Measurements from ENCODE around the gene OSBPL7. TPM values are rescaled to one million over a fixed set of nuclear protein-coding genes. Genes with fewer than 3 reads are reported as not detected.

Gene OSBPL7
- total RNA-seq, 1 donor from 2014 or later: 17.4 TPM

GRCh38 chr17:47830396-47831002 lies 8.9 kb upstream of the OSBPL7 start:
- Mint-ChIP-seq H3K27ac (ENCODE audit: unreplicated experiment) (peak overlapping the region; percentile 96), H3K27me3 (ENCODE audit: low read depth) (no peaks in the 10 kb centered on the region), H3K9me3 (ENCODE audit: low read depth) (no peaks in the 10 kb centered on the region), H3K4me1 (ENCODE audit: low read depth) (peaks cover 22% of the 10 kb centered on the region), H3K4me3 (ENCODE audit: unreplicated experiment) (peak overlapping the region; percentile 91), H3K36me3 (ENCODE audit: low read depth) (peaks cover 10% of the 10 kb centered on the region)
- DNase-seq (ENCODE audit: low spot score): no peak
- no peak for TF ChIP-seq CTCF (IDR thresholded peaks at IDR 0.05)

- Mint-ChIP-seq H3K4me3 (ENCODE audit: unreplicated experiment) (peak overlapping the region; percentile 91), H3K4me1 (ENCODE audit: low read depth) (peaks cover 22% of the 10 kb centered on the region), H3K36me3 (ENCODE audit: low read depth) (peaks cover 13% of the 10 kb centered on the region), H3K27ac (ENCODE audit: unreplicated experiment) (peak overlapping the region; percentile 59), H3K27me3 (ENCODE audit: low read depth) (no peaks in the 10 kb centered on the region), H3K9me3 (ENCODE audit: low read depth) (no peaks in the 10 kb centered on the region)
- no peak for TF ChIP-seq CTCF (IDR thresholded peaks at IDR 0.05)
- no peak for DNase-seq (ENCODE audit: low spot score)
These were observed 8.3 kb upstream of the OSBPL7 start for GRCh38 chr17:47829870-47830269.

GRCh38 chr17:47823519-47823918 lies 1.9 kb upstream of the OSBPL7 start:
- Mint-ChIP-seq H3K36me3 (ENCODE audit: low read depth) (peaks cover 18% of the 10 kb centered on the region), H3K9me3 (ENCODE audit: low read depth) (no peaks in the 10 kb centered on the region), H3K27ac (ENCODE audit: unreplicated experiment) (no peak overlapping the region), H3K27me3 (ENCODE audit: low read depth) (no peaks in the 10 kb centered on the region), H3K4me1 (ENCODE audit: low read depth) (peaks cover 27% of the 10 kb centered on the region), H3K4me3 (ENCODE audit: unreplicated experiment) (no peak overlapping the region)
- DNase-seq (ENCODE audit: low spot score): no peak
- no peak for TF ChIP-seq CTCF (IDR thresholded peaks at IDR 0.05)

GRCh38 chr17:47822785-47823184 lies 1.2 kb upstream of the OSBPL7 start:
- H3K27ac Mint-ChIP-seq (ENCODE audit: unreplicated experiment): peak overlapping the region; percentile 22
- peaks cover 27% of the 10 kb centered on the region for H3K4me1 Mint-ChIP-seq (ENCODE audit: low read depth)
- H3K36me3 Mint-ChIP-seq (ENCODE audit: low read depth): peaks cover 20% of the 10 kb centered on the region
- H3K9me3 Mint-ChIP-seq (ENCODE audit: low read depth): no peaks in the 10 kb centered on the region
- no peak for TF ChIP-seq CTCF (IDR thresholded peaks at IDR 0.05)
- H3K4me3 Mint-ChIP-seq (ENCODE audit: unreplicated experiment): peak overlapping the region; percentile 44
- no peaks in the 10 kb centered on the region for H3K27me3 Mint-ChIP-seq (ENCODE audit: low read depth)
- DNase-seq (ENCODE audit: low spot score): no peak

- no peak for DNase-seq (ENCODE audit: low spot score)
- H3K27me3 Mint-ChIP-seq (ENCODE audit: low read depth): no peaks in the 10 kb centered on the region
- TF ChIP-seq CTCF (IDR thresholded peaks at IDR 0.05): no peak
- peak overlapping the region; percentile 85 for H3K27ac Mint-ChIP-seq (ENCODE audit: unreplicated experiment)
- peaks cover 20% of the 10 kb centered on the region for H3K36me3 Mint-ChIP-seq (ENCODE audit: low read depth)
- peaks cover 27% of the 10 kb centered on the region for H3K4me1 Mint-ChIP-seq (ENCODE audit: low read depth)
- H3K9me3 Mint-ChIP-seq (ENCODE audit: low read depth): no peaks in the 10 kb centered on the region
- H3K4me3 Mint-ChIP-seq (ENCODE audit: unreplicated experiment): peak overlapping the region; percentile 93
These were observed 567 bp downstream of the OSBPL7 start for GRCh38 chr17:47821031-47821423.

All from chondrocyte (in vitro differentiated cells).